NCI-H526 treated with DMSO at 0.1 percent for 48 hours (cell line): ENCODE measurements around the gene MAN2A1.

Experiments
- DNase-seq: peaks from one replicate; lab custom pipeline; 2025; lab: John Stamatoyannopoulos, UW

The MAN2A1 gene

DNA sequence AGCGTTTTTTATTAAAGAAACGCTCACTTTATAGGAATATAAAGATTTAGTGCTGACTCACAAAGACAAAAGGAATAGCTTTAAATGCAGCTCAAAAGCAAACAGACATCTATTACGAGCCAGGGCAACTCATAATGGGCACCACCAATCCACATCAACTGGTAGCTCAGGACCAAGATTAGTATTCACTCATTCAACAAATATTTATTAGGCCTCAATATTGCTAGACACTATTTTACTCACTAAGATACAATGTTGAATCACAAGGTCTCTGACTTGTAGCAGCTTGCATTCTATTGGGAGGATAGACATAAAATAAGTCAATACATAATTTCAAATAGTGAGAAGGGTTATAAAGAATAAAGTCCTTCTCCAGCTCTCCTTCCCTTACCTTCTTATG lies 8.0 kb upstream of the MAN2A1 start:
- no peak for DNase-seq

DNA sequence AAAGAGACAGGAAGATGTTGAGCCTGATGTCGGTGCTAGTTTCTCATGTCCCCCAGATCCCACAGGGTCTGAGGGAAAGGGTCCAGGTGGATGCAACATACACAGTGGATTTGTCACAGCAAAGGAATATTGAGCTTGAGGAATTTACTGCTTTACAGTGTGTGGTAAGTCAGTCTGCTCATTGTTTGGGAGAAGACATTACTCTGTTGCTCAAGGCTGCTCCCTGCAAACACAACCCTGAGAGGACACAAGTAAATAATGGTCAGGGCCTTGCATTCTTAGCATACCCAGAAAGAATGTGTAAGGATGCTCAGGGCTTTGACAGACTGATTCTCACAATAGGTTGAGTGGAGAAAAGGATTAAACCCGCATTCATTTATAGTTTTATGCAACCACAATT lies 7.3 kb upstream of the MAN2A1 start:
- no peak for DNase-seq

DNA sequence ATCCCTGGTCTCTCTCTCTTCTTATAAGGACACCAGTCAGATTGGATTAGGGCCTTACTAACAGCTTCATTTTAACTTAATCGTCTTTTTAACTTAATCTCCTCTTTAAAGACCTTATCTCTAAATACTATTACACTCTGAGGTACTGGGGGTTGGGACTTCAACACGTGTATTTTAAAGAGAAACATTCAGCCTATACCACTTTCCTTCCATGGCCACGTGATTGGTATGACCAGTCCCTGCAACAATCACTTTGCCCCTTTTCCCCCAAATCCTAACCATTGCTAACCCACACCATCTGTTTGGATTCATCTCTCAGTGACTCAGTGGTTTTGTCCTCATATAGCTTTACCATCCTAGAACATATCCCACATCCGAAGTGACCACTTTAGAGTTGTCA lies 3.8 kb upstream of the MAN2A1 start:
- DNase-seq = no peak

DNA sequence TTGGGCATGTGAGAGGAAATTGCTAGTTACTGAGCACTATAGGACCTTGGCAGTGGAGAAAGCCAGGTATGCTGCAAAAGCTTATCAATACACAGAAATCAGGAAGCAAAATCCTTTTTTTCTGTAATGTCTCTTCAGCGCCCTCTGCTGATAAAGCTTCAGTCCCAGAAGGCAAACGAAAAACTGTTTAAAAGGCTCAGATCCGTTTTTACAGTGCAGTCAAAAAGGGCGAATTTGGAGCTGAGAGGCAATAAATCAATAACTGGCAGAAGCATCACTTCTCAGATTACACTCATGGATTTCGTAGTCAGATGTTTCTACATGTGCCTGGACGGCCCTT lies 1.1 kb upstream of the MAN2A1 start:
- DNase-seq = no peak

DNA sequence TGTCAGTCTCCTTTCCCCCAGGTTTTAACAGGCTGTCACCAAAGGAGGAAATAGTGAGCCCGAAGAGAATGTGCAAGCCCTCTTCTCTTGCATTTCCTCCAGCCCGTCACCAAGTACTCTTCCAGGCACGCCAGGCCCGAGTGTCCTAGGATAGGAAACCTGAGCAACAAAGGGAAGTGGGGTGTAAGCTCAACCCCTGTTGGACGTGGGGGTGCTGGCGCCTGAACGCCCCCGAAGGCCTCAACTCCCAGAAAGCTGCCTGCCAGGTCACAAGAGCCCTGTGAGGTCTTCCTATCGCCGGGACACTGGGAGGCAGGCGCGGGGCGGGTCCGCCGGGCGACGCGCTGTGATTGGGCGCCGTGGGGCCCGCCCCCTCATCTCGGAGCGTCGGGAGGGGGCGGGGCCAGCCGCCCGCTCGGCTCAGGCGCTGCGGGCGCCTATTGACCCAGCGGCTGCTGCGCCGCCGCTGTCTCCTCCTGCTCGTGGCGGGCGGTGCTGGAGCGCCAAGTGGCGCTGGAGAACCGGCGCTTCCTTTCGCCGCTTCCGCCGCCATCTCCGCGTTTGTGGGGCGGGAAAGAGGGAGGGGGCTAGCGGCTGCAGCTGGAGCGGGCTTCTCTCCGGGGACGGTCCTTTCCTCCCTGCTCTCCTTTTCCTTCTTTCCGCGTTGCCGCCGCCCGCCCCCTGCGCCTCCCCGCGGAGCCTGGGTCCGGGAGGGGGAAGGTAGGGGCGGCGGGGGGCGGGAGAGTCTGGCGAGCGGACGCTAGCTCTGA lies 572 bp upstream of the MAN2A1 start:
- peak; percentile 50 for DNase-seq

DNA sequence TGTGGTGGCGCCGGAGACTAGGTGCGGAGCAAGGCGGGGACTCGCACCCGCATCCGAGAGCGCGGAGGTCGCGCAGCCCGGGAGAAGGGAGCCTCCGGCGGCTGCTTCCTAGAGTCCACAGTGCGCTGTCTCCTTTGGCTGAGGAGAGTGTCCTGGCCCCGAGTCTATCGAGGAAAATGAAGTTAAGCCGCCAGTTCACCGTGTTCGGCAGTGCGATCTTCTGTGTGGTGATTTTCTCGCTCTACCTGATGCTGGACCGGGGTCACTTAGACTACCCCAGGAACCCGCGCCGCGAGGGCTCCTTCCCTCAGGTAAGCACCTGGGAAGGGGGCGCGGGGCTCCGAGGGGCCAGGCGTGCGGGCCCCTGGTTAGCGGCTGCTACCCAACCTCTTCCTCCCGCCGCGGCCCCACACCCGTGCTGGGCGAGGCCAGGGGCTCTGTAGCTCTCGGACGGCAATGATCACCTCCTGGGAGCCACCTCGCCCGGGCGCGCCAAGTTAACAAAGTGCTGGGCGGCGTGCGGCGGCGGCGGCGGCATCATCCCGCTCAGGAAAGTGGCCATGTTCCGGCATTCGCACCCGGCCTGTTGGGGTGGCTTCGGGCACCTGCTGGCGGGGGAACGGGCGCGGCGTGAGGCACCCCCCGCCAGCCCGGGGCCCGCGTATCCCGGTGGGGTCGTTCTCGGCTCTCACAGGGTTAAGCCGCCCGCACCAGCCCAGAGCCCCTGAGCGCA lies 681 bp downstream of the MAN2A1 start:
- no peak for DNase-seq

DNA sequence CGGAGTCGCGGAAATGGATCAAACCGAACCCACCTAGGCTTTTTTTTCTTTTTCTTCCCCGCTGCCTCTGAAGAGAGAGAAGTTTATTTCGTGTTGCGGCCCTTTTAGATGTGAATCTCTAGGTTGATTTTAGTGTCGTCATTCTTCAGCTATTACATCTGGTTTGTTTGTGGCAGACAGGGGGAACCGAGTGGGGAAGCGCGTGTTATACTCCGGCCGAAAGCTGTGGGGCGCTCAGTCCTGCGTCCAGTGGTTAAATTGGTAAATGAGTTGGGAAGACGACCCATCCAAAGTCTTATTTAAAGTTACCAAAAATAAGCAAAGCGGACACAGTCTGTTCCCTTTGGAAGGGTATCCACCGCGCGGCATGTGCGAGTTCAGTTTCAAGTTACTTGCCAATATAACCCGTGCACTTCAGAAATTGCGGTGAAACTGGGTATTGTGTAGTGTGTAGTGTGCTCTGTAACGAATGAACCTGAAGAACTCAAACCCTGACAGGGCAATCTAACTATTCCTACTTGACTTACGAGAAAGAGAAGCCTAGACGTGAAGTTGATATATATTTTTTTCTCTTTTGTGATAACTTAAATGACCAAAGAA lies 1.3 kb downstream of the MAN2A1 start:
- DNase-seq = peak; percentile 25

DNA sequence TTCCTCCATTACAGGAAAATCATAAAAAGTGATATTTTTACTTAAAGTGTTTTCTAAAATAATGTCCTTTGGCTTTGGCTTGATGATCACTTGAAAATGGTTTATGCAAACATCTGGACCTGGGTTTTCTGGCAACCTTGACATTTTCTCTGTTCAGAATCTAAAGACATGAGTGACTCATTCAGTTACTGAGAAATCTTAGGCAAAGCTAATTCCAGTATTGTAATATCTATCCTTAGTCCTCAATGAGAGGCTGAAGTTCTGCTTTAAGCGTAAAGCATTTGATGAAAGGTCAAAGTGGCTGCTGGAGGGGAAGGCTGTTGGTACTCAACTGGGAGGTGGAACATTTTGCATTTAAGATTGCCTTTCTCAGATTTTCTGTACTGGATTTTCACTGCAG lies 2.3 kb downstream of the MAN2A1 start:
- no peak for DNase-seq

DNA sequence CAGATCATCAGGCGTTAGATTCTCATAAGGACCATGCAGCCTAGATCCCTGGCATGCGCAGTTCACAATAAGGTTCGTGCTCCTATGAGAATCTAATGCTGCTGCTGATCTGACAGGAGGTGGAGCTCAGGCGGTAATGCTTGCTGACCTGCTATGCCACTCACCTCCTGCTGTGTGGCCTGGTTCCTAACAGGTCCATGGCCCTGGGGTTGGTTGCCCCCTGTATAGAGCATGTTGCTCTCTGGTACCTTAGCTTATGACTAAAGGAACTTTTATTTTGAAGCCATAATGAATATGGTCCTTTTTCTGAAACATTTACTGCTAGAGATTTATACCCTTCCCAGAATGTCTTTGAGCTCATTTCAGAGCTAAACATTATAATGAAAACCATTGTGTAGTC lies 3.1 kb downstream of the MAN2A1 start:
- no peak for DNase-seq

DNA sequence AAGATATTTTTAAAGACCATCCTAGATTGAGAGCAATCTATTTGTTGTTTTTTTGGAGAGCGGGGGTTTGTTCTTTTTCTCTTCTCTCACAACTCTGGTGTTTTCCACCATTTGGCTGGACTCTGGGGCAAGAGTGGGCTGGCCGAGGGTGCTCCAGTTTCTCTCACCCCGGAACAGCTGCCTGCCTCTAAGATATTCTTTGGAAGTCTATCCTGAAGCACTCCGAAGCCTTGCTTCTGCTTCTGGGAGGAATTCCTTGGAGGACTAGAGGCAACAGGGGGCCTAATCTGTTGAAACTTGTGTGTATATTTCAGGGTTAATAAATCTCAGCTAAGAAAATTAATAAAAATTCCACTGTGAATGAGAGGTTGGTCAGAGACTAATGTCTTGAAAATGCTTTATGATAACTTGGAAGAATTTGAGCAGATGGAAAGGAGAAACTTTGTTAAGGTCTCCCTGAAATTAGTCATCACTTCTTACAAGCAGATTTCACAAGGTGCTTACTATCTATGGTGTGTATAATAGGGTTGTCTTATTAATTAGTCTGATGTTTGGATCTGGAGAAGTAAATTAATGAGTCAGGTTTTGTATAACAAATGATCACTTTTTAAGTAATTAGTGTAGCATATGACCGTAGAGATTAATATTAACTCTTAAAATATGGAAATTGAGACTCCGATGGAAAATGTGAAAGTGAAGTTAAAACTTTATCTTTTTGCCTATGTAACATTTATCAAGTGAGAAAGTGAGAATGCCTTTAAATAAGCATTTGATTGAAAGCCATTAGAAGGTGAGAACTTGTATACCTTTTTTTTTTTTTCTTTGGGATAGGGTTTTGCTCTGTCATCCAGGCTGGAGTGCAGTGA lies 4.0 kb downstream of the MAN2A1 start:
- no peak for DNase-seq

DNA sequence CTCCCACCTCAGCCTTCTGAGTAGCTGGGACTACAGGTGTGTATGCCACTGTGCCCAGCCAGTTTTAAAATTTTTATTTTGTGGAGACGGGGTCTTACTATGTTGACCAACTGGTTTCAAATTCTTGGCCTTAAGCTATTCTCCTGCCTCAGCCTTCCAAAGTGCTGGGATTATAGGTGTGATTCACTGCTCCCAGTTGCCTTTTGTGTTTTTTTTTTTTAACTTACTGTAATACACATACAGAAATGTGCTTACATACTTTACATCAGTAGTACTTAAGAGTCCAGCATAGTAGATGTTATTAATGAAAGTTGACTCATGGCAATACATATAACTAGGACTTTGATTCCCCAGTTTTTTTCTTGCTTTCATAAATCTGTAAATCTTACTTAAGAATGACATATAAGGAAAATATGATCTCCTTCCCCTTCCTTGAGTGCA lies 4.7 kb downstream of the MAN2A1 start:
- no peak for DNase-seq

DNA sequence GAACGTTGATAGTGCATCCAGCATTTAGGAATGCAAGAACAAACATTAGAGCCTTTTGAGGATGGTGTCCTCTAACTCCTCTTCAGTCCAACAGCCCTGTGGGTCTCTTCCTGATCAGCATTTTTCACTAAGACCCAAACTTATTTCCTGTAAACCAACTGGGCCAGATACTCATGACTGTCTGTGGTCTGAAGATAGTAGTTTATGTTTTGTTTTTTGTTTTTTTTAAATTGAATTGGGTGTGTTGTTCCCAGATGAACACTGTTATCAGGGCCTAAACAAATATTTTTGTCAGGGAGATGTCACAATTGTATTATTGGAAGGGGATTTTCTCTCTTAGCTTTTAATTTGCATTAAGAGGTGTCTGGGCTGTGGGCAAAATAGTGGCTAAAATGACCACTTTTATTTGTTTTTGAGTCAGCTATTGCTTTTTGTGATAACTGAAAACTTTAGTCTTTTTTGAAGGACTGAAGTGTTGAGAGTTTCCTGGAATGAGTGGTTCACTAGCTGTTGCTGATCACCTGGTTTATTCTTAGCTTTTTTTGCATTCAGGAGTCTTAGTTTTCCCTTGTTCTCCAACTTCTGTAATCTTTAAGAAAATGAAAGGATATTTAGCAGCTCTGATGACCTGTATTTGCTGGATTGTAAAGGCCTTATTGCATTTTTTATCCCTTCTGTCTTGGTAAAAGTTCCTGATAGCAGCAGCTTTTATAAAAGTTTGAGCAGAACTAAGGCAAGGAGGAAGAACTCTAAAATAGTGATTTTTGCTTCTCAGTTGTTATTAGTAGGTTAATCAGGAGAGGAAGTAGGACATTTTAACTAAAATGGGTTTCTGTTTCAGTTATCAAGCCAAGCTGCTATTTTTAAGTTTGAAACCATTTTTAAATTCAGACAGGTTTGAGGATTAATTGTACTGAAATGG lies 5.5 kb downstream of the MAN2A1 start:
- no peak for DNase-seq

DNA sequence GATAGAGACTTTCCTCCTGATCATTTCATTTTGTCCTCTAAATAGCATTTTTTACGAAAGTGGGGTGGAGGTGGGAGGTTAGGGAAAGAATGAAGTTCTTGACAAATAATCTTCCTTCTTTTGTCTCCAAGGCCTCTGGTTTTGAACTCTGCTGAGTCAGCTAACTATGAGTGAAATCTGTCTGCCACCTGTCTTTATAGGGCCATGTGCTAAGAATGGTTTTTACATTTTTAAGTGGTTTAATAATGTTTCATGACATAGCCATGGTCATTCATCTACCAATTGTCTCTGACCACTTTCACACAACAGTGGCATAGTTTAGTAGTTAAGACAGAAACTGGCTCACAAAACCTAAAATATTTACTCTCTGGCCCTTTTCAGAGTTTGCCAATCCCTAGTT lies 7.6 kb downstream of the MAN2A1 start:
- no peak for DNase-seq

DNA sequence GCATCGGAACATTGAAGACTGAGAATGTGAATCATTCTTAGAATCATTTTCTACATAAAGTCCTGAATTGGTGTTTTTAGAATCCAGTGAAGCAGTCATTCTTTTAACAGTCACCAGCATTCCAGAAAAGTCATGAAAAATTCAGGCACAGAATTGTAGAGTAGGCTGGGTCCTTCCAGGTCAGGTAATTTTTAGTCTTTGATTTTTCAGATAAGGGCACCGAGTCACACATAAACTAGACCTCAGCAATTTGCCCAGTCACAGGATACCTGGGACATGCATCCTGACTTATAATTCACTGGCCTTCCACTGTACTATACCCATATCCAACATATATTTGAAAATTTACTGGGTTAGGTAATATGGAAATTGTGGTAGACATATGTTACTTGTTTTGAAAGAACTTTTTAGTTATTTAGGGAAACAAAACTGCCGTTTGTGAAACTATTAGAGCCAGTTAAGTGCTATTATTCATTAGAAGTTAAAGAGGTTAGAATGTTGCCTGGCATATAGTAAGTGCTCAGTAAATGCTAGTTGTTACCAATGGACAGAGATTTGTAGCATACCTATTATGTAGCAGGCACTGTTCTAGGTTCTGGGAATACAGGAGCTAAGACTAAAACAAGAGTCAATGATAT lies 10.9 kb downstream of the MAN2A1 start:
- no peak for DNase-seq

DNA sequence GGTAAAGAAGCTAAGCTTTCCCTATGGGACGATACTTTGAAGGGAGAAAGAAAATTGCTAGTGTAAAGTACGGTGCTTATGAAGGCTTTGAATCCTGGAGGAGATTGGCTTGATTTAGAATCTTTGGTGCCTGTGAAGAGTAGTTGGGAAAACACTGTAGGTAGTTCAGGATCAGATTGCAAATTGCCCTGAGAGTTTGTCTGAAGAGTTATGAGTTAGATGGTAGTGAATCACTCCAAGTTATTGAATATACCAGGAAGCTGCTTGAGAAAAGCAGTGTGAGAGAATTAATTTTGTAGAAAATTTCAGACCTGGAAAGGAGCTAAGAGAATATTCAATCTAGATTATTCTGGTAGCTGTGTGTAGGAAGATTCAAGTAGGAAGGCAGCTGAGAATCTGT lies 11.5 kb downstream of the MAN2A1 start:
- no peak for DNase-seq

DNA sequence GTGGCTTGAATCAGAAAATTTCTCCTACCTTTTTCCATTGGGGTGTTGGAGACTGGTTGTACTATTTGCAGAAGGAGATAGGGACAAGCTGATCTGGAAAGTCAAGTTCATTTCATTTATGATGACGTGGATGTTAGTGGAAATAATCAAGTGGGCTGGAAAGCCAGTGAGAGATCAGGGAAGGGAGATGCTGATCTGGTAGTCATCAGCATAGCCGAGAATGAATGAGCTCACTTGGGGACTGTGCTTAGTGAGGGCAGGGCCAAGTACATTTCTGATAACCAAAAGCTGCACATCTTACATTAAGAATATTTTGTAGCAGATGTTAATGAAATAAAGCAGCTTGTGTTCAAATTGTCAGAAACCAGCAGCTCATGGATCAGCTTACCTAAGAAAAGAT lies 12.1 kb downstream of the MAN2A1 start:
- no peak for DNase-seq

DNA sequence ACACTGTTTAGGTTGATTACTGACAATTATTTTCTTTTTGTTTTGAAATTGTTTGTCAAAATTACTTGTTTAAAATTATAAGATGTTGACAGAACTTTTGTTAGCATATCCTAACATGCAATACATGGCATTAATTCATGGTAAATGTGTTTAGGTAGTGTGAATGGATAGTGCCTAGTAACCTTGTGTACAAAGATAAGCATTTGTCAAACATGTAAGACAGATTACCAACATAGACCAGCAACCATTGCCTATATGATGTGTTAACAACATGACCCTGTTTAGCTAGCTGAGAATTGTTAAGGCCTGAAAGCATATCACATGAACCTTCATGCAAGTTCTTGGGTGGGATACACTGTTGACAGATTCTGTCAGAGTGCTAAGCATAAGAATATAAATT lies 13.4 kb downstream of the MAN2A1 start:
- DNase-seq = no peak

DNA sequence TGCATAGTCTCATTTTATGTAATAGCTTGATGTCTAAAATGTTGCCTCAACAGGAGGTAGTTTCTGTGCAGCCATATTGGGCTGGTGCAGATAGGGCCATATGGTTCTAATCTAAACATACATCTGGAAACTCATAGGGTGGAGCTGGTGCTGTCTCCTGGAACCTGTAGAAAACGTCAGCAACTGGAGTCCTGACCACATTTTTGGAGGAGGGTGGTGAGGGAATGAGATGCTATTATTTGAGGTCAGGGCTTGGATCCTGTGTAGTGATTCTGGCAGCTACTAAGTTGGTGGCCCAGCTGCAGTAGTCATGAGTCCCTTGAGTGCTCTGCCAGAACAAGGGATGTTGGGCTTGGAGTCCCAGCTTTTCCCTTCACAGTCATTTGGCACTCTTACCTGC lies 14.1 kb downstream of the MAN2A1 start:
- no peak for DNase-seq

DNA sequence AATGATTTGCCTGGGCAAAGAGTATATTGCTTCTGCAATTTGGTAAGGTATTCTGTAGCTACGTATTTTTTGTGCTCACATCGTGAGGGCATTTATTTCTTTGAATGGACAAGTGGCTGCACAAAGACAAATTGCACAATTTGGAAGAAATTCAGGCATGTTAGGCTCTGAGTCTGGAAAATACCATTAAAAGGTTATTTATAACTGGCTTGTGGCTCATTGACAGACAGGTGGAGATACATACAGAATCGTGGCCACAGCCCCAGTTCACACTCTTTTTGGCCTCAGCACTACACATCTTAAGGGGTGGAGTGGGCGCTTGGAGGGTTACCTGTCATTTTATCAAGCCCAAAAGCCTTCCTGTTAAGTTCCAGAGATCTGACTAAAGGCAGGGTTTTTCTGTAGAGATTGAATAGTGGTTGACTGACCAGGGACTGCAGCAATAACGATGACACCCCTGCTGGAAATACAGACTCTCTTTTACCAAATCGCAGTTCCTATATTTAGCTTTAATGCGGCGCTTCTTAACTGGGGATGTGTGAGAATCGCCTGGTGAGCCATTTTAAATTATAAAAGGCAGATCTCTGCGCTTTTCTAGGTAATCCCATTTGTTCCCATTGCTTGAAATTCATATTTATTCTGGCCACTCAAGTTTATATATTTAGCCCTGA lies 14.7 kb downstream of the MAN2A1 start:
- DNase-seq = no peak

DNA sequence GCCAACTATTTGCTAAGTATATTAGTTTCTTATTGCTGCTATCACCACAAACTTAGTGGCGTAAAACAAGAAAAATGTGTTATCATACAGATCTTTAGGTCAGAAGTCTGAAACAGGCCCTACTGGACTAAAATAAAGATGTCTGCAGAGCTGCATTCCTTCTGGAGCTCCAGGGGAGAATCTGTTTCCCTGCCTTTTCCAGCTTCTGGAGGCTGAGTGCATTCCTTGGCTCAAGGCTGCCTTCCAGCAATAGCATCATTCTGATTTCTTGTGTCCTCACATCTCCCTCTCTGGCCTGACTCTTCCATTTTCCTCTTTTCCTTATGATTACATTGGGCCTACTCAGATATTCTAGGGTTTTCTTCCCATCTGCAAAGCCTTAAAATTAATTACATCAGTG lies 15.9 kb downstream of the MAN2A1 start:
- no peak for DNase-seq
